Measurements from ENCODE around the gene OPCML. TPM values are rescaled to one million over a fixed set of nuclear protein-coding genes. Genes with fewer than 3 reads are reported as not detected.

Gene OPCML
- total and polyA plus RNA-seq, 4 donors: under 0.01 to 0.01 TPM; not detected in 2

GRCh38 chr11:133123796-133124195 is 408.5 kb downstream of the OPCML start:
- DNase-seq (ENCODE audit: low spot score): no peak
- H3K9me3 ChIP-seq (ENCODE audit: control insufficient read depth in 4 of 4, low read length in 3 of 4): no peaks in the 10 kb centered on the region
- TF ChIP-seq NR2F2 (IDR thresholded peaks at IDR 0.05): no peak
- no peak for TF ChIP-seq HNF4A (conservative IDR thresholded peaks at IDR 0.05)
- no peak for TF ChIP-seq REST (IDR thresholded peaks at IDR 0.05)
- no peak for TF ChIP-seq SP1 (IDR thresholded peaks at IDR 0.05)
- TF ChIP-seq RAD21 (IDR thresholded peaks at IDR 0.05): no peak
- no peak for TF ChIP-seq FOXA1 (IDR thresholded peaks at IDR 0.05)
- no peak for TF ChIP-seq RXRA (IDR thresholded peaks at IDR 0.05)
- no peak for TF ChIP-seq YY1 (IDR thresholded peaks at IDR 0.05)
- WGBS: 45% methylated on average over 4 of the region's 4 CpGs
- no peaks in the 10 kb centered on the region for H3K36me3 ChIP-seq (ENCODE audit: control insufficient read depth in 4 of 4, insufficient read depth in 3 of 4, low read depth in 1 of 4, low read length in 3 of 4)
- H3K4me1 ChIP-seq (ENCODE audit: control insufficient read depth in 4 of 4, insufficient read depth in 4 of 4, low read length in 3 of 4): no peaks in the 10 kb centered on the region
- no peak overlapping the region for H3K9ac ChIP-seq (ENCODE audit: low read depth in 1 of 2, low read length in 2 of 2)
- no peak overlapping the region for H3K27ac ChIP-seq (ENCODE audit: low read depth in 1 of 2, low read length in 2 of 2)
- H3K4me3 ChIP-seq (ENCODE audit: low read depth in 1 of 3, low read length in 3 of 3): no peak overlapping the region
- H3K27me3 ChIP-seq (ENCODE audit: control insufficient read depth in 4 of 4, insufficient read depth in 4 of 4, low read length in 3 of 4): peaks cover 0 to 3% (median 0%) of the 10 kb centered on the region in 4 donors

- no peaks in the 10 kb centered on the region for H3K4me1 ChIP-seq (ENCODE audit: control insufficient read depth in 4 of 4, insufficient read depth in 4 of 4, low read length in 3 of 4)
- TF ChIP-seq EGR1 (IDR thresholded peaks at IDR 0.05; ENCODE audit: low read depth in 2 of 2): no peak
- TF ChIP-seq ATF3 (IDR thresholded peaks at IDR 0.05): no peak
- no peak for TF ChIP-seq JUND (IDR thresholded peaks at IDR 0.05)
- TF ChIP-seq FOXA2 (IDR thresholded peaks at IDR 0.05): no peak
- no peak for TF ChIP-seq RXRA (IDR thresholded peaks at IDR 0.05)
- peaks cover 0 to 3% (median 0%) of the 10 kb centered on the region in 4 donors for H3K27me3 ChIP-seq (ENCODE audit: control insufficient read depth in 4 of 4, insufficient read depth in 4 of 4, low read length in 3 of 4)
- H3K9ac ChIP-seq (ENCODE audit: low read depth in 1 of 2, low read length in 2 of 2): no peak overlapping the region
- no peak overlapping the region for H3K4me3 ChIP-seq (ENCODE audit: low read depth in 1 of 3, low read length in 3 of 3)
- no peaks in the 10 kb centered on the region for H3K36me3 ChIP-seq (ENCODE audit: control insufficient read depth in 4 of 4, insufficient read depth in 3 of 4, low read depth in 1 of 4, low read length in 3 of 4)
- WGBS: 51% methylated on average over 7 of the region's 7 CpGs
- H3K9me3 ChIP-seq (ENCODE audit: control insufficient read depth in 4 of 4, low read length in 3 of 4): no peaks in the 10 kb centered on the region
- no peak for DNase-seq (ENCODE audit: low spot score)
- no peak overlapping the region for H3K27ac ChIP-seq (ENCODE audit: low read depth in 1 of 2, low read length in 2 of 2)
Measured at GRCh38 chr11:133123366-133123765, 408.9 kb downstream of the OPCML start.

GRCh38 chr11:133122256-133122655 is 410.0 kb downstream of the OPCML start:
- Histone ChIP-seq H3K36me3 (ENCODE audit: control insufficient read depth in 4 of 4, insufficient read depth in 3 of 4, low read depth in 1 of 4, low read length in 3 of 4) (no peaks in the 10 kb centered on the region), H3K27me3 (ENCODE audit: control insufficient read depth in 4 of 4, insufficient read depth in 4 of 4, low read length in 3 of 4) (peaks cover 0 to 3% (median 0%) of the 10 kb centered on the region in 4 donors), H3K27ac (ENCODE audit: low read depth in 1 of 2, low read length in 2 of 2) (no peak overlapping the region), H3K4me3 (ENCODE audit: low read depth in 1 of 3, low read length in 3 of 3) (no peak overlapping the region), H3K4me1 (ENCODE audit: control insufficient read depth in 4 of 4, insufficient read depth in 4 of 4, low read length in 3 of 4) (peaks cover 0 to 5% (median 0%) of the 10 kb centered on the region in 4 donors), H3K9me3 (ENCODE audit: control insufficient read depth in 4 of 4, low read length in 3 of 4) (no peaks in the 10 kb centered on the region), H3K9ac (ENCODE audit: low read depth in 1 of 2, low read length in 2 of 2) (no peak overlapping the region)
- TF ChIP-seq MAX (IDR thresholded peaks at IDR 0.05) (no peak), GABPA (IDR thresholded peaks at IDR 0.05 in 1 of 2, conservative IDR thresholded peaks at IDR 0.05 in 1 of 2) (no peak), NR2F2 (IDR thresholded peaks at IDR 0.05) (no peak), TAF1 (conservative IDR thresholded peaks at IDR 0.05) (no peak), RAD21 (IDR thresholded peaks at IDR 0.05) (no peak), YY1 (IDR thresholded peaks at IDR 0.05) (no peak), JUND (IDR thresholded peaks at IDR 0.05) (no peak)
- DNase-seq (ENCODE audit: low spot score): no peak
- WGBS: 29% methylated on average over 3 of the region's 3 CpGs
